GM19240 (cell line): ENCODE measurements around the gene ROS1.

ENCODE experiments used
- DNase-seq: peaks from one replicate; pipeline ENCODE4 v3.0.0; 2011; ENCODE audit warnings: low spot score; ENCODE audit not compliant: insufficient read length

The ROS1 gene

DNA sequence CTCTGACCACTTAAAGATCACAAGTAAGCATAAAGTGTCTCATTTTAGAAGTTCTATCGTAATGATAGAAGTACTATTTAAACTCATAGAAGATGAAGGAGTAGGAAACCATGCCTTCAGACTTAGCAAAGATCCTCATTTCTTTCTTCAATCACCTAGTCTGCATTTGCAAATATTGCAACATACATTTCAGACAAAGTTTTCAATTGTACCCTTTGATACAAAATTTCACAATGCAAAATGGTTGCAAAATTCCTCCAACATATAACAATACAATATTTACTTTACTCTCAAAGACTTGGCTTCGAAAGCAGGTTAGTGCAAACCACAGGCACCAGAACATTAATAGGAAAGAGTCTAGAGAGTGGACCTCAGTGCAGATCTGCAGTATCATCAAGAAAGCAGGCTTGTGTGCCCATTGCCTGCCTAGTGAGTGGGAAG is 16.1 kb upstream of the ROS1 start:
- DNase-seq, result no peak

DNA sequence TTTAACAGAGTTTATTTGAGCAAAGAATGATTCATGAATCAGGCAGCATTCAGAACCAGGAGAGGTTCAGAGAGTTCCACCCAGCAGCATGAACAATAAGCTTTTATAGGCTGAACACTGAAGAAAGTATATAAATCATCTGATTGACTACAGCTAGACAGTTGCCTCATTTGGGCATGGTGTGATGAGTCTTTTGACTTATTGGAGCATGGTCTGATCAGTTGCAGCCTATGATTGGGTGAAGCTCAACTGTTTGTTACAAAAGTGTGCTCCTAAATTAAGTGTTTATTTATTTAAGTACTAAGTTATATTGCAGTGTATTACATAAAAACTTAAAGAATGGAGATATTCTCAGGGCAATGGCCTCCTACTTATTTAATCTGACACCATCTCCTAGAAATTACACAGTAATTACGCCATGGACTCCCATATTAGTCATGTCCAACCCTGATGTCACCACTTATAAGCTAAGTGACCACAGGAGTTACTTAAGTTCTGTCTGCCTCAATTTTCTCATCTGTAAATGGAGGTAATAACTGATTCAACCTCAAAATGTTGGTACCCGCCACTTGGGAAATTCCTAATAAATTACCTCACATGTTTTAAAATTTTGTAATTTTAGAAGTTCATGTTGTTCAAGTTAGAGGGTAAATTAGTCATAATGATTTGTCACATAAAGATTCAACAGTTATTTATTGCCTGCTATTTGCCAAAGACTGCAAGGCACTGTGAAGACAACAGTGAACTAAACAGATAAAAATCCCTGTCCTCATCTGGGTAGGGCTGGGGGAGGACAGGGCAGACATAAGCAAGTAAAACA is 15.2 kb upstream of the ROS1 start:
- no peak for DNase-seq

DNA sequence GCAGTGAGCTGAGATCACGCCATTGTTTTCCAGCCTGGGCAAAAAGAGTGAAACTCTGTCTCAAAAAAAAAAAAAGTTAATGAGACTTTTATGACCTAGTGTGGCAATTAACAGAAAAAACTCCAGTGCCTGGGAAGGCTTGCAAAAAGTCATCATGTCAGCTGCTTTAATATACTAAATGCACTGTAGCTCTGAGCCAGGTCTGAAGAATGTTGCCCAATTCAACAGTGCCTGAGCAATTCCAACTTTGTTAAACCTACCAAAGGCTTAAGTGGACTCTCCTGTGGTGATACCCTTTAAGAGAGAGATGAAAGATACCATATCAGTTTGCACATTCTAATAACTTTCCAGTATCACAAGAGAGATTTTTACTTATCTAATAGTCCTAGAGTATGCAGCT is 6.5 kb upstream of the ROS1 start:
- no peak for DNase-seq

DNA sequence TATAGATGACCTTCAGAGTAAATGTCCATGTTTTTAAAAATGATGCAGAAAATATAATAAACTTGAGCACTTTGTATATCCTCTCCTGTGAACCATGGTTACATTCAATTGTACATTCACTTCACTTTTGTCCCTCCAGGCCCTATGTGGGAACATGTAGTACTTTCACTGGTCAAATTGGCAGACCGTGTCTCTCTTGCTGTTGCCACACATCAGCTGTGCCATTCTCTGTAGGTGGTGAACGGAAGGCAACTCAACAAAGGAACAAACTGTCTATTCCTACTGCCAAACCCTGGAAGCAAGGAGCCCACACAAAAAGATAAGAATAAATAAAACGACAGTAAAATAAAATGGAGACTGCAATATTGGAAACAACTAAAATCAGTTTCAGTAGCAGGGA is 2.0 kb downstream of the ROS1 start:
- DNase-seq, result no peak

DNA sequence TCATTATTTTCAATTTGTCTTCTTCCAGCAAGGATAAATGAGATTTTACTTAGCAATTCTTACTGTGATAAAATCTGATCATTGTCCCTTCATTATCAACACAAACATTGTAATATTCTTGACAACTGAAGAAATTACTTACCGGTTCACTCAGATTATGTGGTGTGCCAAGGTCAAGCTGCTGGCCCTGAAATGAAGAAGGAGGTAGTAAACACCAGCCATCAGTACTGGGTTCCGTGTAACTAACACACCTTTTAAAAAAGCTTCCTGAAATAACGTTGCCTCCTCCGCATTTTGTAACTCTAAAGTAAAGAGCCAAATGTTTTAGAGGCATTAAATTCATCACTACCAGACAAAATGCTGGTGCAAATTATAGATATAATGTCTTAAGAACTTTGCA is 7.4 kb downstream of the ROS1 start:
- DNase-seq, result no peak

DNA sequence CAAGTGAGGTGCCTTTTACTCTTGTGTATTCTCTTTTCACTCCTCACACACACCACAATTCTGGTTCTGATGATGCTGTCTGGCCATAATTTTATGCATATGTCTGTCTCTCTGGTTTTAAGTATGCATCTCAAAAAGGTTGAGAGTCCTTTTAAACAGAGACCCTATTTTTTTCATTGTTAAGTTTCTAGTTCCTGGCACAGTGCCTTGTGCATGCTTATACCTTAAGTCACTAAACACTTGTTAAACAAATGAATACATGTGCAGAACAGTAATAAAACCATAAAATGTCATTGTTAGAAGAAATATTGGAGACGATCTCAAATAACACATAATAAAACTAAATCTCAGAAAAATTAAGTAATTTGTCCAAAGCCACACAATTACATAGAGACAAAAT is 7.9 kb downstream of the ROS1 start:
- no peak for DNase-seq

DNA sequence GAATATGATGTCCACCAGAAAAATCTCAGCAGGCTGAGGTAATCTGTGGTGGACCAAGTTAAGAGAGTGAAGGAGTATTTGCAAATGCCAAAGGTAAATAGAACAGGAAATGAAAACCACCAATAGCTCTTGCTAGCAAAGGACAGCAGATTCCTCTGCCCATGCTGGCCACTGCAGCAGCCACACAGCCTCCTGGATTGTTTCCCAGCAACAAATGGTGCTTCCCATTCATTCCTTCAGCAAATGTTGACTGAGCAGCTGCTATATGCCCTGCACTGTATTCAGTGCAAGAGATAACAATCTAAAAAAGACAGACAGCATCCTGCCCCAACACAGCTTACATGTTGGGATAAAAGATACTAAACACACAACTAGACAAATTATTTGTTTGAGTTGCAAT is 11.0 kb downstream of the ROS1 start:
- no peak for DNase-seq

DNA sequence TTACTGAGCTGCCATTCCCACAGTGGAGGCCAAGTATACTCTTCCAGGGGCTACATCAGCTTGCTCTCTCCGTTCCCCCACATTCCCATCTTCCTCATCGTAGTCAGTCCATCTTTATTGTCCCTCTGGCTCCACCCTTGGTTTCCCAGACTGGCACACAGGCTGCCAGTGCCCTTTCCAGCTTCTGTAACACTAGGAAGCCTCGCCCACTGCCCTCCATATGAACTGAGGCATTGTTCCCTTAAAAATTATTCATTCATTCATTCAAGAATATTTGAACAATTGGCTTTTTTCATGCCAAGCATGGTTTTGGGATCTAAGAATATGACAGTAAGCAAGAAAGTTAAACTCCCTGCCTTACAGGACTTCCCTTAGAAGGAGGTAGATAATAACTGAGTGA is 14.3 kb downstream of the ROS1 start:
- DNase-seq, result no peak

DNA sequence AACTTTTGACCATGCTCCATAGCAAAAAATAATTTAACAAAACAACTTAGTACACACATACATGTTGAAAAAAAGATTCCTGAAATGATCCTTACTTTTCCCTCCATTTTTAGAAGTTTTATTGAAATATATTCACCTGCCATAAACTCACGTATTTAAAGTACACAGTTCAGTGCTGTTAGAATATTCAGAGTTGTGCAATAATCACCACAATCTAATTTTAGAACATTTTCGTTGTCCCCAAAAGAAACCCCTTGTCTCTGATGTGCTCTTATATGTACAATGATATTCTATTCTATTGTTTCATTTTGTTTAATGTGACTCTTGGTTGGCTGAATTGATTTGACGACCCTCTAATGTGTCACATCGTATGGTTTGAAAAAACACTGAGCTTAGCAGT is 15.9 kb downstream of the ROS1 start:
- DNase-seq, result no peak

DNA sequence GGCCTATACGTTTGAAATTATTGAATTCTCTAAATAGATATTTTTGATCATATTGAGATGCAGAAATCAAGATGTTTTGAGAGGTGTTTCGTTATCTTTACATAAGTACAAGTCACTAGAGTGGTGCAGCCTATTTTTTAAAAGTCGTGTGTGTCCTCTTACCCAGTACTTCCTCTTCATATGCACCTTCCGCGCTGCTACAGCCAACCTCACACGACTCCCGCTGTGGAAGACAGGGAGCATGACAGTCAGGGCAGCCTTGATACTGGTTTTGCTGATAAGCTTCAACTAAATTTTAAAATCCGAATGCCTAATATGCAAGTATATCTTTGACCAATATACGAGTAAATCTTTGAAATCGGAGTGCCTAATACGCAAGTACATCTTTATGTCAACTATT is 16.3 kb downstream of the ROS1 start:
- DNase-seq, result no peak

DNA sequence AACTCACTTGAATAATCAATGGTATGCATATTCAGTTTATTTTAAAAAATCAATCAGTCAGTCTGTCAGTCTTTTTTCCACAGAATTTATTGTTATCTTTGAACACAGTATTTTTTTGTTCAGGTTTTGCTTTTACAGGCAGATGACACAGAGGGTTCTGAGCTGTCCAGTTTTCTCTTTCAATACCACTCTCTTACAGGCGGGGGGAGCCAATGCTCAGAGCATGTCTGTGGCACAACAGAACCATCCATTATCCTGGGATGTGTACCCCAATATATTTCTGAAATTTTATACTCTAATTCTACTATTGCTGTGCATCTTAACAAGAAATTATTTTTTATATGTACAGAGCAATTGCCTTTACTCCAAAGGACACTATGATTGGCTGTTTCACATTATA is 21.2 kb downstream of the ROS1 start:
- no peak for DNase-seq

DNA sequence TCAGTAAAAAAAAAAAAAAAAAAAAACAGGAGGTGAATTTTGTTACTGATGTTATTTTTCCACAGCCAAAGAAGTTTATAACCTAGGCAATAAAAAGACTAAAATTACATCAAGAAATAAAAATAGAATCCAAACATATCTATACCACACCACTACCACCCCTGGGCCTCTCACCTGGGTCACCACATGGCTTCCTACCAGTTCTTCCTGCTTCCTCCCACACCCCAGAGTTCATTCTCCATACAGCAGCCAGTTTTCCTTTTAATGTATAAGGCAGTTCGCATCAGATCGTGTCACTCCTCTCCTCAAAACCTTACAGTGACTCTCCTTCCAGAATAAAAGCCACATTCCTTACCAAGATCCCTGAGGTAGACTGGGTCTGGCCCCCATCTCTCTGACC is 23.9 kb downstream of the ROS1 start:
- no peak for DNase-seq

DNA sequence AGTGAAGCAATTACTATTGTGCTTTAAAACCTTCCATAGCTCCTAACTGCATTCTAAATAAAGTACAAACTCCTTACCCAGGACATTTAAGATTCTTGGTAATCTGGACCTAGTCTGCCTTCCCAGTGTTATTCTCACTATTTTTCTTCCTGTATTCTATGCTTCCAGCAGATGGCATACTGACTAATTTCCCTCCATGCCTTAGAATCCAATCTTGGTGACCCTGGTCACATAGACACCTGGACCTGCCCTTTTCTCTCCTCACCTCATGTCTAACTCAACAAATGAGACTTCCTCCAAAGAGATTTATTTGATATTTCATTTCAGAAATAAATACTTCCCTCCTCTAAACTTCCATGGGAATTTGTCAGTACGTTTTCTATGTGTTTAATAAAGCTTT is 25.8 kb downstream of the ROS1 start:
- no peak for DNase-seq

DNA sequence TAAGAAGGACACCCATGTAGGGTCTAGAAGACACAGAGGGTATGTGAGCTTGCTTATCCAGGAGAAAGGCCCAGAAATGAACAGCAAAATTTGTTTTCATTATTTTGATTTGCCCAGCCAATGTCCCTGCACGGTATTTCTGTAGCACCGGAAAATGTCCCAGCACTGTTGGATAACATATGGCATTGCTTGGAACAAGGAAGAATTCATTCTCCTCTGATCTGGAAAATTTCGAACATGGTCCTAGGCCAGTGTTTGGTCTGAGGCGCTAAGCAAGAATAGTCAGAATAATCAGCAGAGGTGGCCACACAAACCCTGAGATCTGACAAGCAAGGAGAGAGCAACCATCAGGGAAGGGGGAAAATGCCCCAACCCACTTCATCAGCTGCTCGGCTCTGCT is 26.6 kb downstream of the ROS1 start:
- no peak for DNase-seq

DNA sequence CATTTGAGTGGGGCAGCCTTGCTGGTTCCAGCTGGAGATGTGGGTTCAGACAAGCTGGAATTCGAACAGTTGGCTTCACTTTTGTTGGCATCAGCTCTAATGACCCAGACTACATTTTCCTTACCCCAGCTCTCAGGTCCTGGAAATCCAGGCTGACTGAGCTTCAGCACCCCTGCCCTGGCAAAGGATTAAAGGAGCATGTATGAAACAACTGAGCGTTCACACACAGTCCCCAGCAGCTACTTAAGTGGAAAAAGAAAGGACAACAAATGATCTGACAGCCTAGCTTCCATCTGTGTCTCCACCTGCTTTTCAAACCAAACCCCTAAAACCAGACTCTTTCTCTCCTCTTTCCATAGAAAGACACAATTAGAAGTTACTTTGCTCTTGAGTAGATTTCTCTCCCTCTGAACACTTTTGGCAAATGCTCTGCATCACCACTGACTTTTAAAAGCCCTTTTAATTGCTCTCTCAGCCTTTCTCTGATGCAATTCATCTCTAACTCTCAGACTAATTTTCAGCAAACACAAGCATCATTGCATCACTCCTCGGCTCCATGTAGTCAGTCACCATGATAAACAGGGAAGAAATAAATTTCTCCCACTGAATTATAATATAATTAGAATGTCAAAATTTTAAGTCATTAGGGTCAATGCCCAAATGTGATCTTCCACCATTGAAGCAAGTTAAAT is 28.1 kb downstream of the ROS1 start:
- DNase-seq, result no peak

DNA sequence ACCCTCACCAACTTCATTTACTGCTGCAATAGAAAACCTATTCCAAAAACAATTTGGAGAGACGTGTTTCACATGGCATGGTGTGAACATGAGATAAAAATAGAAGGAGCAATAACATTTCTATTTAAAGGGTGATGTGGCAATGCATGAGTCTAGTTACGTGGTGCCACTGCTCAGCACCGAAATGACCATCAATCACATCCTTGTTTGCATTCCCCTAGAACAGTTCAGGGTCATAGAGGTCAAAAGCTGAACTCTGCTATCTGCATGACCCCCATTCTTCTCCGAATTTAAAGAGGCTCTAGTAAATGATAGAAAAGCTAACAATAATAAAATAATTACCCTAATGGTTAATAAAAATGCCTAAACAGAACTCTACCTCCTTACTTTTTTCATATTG is 29.5 kb downstream of the ROS1 start:
- no peak for DNase-seq

DNA sequence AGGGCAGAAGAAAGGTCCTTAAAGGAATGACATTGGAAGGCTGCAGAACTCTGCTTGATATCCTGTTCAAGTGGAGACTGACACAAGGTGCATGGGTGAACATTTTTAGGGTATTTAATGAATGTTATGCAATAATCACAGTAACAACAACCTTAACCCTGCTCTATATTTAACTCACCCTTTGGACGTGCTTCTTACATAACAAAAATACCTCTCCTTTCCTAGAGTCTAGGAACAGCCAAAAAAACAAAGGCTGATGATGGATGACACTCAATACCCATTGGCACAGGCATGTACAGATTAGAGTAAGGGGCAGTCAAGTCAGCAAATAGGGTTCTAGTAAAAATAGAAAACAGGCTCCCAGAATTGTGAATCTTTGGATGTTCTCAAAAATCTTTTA is 30.6 kb downstream of the ROS1 start:
- DNase-seq, result no peak

DNA sequence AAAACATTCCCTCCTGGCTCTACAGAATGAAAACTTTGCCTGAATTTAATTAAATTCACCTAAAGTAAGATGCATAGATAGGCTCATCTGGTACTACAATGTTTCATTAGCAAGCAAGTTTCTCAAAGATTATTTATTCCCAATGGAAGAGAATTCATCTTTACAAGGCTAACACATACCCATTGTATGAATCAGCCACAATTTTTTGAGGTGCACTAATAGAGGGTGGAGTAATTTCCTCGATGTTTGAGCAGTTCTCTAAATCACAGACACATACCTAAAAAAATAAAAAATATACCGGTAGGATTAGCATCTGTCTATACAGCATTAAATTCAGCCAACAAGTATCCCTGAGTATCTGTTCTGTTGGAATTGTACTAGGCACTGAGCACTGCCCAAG is 32.7 kb downstream of the ROS1 start:
- DNase-seq, result no peak

DNA sequence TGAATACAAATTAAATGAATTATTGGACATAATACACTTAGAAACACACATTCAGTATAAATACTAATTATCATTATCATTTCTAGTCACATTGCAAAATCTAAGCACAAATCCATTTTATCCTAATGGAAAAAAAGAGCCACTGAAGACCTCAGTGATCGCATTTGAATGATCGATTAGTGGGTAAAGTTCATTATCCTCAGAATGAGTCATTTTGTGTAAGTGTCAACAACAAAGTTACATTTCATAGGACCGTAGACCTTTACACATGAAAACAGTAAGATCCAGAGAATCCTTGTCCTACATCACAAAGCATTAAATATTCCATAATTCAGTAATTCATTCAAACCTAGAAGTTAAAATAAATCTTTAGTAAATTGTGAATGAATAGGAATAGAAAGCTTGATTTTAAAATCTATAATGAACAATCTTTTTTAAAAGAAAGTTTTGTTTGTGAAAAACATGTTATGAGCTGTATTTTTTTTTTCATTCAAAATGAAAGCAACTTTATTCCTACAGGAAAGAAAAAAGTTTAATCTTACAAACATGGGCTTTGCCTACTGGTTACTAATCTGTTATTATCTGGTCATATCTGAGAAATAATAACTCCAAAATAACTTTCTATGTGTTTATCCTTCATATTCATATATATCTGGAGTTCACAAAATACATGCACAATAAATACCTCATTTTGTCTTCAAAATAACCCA is 33.7 kb downstream of the ROS1 start:
- DNase-seq, result no peak

DNA sequence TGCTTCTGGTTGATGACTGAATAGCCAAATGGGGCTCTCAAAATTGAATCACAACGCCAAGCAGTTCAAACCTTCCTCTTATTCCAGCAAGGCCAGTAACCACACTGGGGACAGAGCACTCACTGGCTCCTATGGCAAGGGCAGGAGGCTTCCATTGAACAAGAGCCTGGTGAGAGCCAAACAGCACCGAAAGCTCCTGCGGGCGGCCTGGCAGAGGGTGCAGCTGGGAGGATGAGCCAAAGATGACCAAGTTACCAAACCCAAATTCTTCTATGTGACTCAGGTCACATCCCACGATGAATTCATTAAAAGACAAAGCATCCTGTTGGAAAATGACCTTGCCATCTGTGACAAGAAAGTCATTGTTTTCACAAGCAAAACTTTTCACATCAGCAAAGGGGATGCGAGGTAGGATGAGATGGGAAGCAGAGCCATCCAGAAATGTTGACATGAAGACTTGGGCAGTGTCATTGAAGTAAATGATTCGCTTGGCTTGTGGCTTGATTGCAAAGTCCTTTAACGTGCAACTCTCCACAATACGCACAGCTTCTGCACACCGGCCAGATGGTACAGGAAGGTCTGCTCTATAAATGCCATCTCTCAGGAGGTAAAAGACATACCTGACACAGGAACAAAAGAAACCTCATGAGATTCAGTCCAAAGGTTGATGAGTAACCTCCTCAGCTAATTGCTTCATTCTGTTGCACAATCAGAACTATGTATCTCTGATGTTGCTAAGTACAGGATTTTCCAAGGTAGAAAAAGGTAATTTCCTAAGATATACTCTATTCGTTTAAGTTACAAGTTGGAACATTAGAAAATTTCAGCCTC is 36.3 kb downstream of the ROS1 start:
- no peak for DNase-seq

DNA sequence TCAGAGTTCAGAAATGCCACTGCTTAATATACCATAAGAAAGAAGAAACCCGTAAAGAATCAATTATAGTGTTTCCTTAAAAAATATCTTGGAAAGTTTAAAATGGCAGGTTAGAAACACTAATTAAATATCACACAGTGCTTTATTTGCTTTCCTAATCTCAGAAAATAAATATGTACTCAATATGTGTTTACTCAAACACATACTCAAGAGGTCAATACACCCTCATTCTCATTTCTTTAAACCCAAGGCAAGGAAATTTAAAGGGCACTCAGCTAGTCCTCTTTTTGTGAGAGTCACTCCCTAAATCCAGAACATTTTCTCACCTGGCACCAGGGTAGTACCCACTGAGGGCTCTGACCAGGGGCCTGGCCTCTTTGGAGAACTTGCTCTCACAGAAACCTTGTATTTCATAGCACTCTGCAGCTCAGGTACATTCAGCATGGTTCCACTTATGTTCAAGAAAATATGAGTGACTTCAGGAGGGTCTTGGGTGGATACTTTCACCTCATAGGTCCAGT is 38.2 kb downstream of the ROS1 start:
- no peak for DNase-seq
